Mesenteric fat pad (tissue), 1 donor: ENCODE data around the gene MRPS25. TPM values are rescaled to one million over a fixed set of nuclear protein-coding genes. Genes with fewer than 3 reads are reported as not detected.
"Not testable (repeated sequence)": the region's sequence is repeated elsewhere in the genome, so short reads cannot be mapped to it uniquely, and the experiment has no call there.

Experiments used
- DNase-seq: peaks from one replicate; pipeline ENCODE4 v3.0.0-alpha.2; 2020; ENCODE audit warnings: low spot score
- total RNA-seq: library from RNA; stranded (reverse); fragmentation: NEBNext Ultra II Directional; extraction: Animal tissue kit (Norgen Biotek cat#: 25700); gene quantifications from one replicate; pipeline ENCODE4 v1.2.1, GENCODE V29; 2021
- donor health status: DM: yes; HTN: yes; CAD: no.

The MRPS25 gene
- total RNA-seq, 1 donor from 2014 or later: 52.3 TPM

DNA sequence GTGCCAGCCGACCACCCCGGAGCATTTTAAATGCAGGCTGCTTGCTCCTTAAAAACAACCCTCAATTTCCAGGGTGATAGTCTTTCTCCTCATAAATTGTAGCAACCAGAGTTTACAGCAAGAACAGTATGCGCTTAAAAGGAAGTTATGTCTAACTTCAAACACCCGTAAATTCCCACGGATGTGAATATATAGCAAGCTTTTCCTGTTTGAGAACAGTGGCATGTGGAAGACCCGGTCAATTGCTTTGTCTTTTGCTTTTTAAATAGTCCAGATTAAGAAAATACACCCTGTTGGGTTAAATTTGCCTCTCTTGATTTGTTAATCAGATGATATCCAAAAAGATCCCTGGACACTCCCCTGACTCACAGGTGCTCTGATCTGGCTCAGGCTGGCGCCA, 20.8 kb downstream of the MRPS25 start:
- no peak for DNase-seq

DNA sequence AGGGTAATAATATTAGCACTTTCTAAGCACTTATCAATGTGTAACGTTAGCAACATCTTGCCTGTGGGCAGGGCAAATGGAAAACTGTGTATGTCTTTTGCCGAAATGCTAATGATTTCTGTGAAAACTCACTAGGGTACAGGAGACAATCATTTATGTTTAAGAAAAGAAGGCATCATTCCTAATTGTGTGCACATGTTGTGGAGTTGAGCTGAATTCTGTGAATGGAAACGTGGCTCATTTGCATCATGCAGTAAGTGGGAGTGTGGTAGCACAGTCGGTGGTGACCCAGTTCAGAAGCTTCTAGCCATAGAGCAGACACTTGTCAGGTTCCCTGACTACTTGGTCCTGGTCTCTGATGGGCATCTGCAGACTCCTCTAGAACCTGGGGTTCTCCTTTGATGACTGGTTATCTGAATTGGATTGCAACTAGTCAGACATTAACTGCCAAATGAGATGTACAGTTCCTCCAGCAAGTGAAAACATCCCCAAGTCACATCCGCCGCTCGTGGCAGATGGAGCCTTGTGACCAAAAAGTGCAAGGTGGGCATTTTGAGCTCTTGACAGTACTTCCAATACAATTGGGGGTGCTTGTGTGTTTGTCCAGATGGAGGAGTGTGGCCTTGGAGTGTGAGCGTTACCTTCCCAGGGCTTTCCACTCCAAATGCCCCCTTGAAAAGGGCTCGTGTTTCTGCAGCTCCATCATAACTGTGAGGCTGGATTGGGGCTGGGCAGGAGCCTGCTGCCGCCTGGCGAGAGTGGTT, 21.5 kb downstream of the MRPS25 start:
- peak; percentile 53 for DNase-seq

DNA sequence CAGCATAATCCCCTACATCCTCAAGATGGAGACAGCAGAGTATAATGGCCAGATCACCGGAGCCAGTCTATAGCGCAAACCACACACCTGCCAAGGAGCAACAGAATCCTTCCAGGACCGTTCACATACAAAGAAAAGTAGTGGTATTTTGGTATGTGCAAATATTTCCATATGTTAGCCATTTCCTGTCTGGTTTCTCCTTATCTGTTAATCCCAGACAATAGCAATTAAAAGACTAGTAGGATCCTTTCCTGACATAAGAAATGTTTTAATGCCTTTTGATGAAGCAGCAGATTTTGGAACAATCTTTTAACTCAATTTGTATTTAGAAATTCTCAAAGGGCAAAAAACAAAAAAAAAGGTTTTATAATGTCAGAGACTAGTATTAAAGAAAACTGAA, 22.2 kb downstream of the MRPS25 start:
- no peak for DNase-seq

DNA sequence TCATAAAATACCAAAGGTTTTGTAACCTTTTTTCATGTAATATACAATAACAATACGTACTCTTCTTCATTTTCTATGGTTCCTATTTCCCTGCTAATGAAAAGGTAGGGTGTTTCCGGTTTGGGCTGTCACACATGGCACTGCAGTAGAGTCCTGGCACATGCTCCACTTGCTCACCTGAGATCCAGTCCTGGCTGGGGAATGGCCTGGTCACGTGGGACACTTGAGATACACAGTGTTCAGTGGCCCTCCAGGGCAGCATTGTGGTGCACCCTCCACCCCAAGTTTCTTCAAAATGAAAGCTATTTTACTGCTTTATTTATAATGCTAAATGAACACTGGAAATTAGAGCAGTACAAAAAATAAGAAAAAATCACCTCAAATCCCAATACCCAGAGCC, 23.2 kb downstream of the MRPS25 start:
- DNase-seq: peak; percentile 9

DNA sequence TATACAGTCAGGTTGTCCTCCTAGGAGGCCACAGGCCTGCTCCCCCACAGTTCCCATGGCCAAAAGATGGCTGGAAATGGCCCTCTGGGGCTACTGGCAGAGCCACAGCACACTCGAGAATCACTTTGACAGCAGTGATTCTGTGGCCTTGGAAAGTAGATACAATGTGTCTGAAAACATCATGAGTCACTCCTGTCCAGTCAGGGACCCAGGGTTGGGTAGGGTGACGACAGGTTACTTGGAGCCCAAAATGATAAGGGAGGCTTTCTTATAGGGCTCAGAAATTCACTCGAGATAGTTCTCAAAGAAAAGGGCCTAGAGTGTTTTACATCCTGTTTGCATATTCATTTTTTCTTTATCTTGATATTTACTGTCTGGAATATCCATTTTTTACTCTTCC, 24.3 kb downstream of the MRPS25 start:
- DNase-seq: peak; percentile 22

DNA sequence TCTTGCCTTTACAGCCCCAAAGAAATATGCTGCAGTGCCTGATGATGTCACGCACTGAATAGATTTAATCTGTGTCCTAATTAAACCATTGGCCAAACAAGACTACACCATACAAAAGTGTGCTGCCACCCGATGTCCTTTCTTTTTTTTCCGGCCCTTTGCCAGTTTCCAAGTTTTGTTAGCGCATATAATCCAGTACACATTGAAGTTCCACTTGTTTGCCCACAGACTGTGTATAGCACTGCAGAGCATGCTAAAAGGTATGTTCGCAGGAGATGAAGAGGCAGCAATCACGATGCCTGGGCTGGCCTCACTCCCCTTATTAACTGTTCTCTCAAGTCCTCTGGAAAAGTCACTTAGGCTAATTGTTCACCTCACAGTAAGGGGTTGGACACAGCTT, 26.8 kb downstream of the MRPS25 start:
- peak; percentile 37 for DNase-seq

DNA sequence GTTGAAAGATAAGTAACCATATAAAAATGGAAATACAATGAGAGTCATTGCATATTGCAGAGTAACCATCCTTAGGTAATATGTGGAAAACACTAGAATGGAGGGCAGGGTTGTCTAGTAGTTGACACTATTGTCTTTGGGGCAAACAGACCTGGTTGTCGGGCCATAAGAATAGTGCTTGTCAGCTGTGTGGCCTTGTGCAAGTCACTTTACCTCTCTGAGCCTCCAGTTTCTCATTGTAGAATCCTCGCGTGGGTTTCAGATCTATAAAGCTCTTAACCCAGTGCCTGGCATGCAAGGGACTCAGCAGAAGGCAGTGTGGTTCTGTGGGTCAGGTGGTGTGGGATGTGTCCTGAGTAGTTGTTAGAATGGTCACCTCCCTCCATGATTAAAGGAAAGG, 32.0 kb downstream of the MRPS25 start:
- DNase-seq: no peak

DNA sequence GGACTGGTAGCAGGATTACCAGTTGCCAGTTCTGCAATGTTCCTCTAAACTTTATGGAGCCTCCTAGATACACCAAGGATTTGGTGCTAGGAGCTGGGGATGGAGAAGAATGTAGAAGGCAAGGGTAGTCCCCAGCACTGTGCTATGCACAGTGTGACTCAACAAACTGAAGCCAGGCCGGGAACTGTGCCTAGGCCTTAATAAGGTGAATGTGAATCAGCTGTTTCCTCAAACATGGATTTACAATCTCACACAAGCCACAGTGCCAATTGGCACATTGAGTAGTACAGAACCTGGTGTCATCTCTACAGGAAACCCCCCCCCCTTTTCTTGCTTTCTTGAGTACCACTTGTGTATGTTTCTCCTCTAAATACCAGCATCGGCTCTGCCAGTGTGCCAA, 32.5 kb downstream of the MRPS25 start:
- DNase-seq: no peak

DNA sequence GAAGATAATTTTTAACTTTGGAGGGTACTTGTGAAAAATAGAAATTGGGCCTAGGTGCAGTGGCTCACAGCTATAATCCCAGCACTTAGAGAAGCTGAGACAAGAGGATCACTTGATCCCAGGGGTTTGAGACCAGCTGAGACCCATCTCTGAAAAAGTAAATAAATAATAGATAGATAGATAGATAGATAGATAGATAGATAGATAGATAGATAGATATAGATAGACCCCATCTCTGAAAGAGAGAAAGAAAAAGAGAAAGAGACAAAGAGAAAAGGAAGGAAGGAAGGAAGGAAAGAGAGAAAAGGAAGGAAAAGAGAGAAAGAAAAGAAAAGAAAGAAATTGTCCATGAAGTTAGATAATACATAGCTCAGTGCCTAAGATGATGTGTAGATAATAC, 35.5 kb downstream of the MRPS25 start:
- DNase-seq: no peak

DNA sequence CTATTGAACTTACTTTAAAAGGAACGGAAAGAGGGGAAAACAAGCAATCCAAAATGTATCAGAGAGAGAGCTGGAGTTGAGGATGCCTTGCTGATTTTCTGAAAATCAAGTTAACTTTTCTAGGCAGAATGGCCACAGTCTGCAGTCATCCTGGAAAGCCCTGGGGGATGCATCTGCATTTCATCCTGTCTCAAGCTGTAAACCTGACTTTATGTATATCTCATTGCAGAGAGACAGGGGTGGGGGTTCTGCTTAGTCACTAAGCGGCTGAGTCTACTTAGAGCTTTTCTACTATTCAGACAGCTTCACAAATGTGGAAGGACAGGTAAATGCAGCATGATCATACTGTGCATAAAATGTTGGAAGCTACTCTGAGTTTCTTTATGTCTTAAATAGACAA, 41.4 kb downstream of the MRPS25 start:
- DNase-seq: no peak

DNA sequence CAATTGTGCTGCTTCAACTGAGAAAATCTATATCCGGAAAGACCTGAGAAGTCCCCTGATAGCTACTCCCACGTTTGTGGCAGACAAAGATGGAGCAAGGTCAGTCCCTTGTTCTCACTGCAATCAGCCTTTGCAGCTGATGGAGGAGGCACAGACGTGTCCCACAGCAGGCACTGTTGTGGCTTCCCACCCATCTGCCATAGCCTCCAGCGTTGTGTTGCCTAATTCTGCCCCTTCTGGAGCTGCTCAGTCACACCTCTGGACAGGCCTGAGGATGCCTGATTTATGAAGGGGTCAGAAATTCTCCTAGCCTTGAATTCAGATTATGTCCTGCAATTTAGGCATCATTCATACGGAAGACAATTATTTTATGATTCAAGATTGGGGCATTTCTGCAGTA, 41.9 kb downstream of the MRPS25 start:
- no peak for DNase-seq

DNA sequence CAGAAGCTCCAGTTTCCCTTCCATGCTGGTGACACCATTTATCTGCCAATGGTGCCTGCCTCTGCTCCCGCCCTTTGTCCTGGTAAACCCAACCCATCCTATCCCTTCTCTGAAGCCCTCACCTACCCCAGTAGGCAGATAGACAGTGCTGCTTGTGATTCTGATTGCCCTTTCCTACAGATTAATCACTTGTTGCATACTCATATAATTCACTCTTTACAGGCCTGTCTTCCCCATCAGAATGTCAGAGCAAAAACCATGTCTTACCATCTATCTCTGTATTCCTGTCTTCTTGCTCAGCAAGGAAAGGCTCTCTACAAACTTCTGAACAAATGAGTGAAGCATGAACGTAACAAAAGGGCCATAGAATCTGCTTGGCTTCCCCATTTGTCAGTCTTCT, 47.9 kb downstream of the MRPS25 start:
- no peak for DNase-seq

DNA sequence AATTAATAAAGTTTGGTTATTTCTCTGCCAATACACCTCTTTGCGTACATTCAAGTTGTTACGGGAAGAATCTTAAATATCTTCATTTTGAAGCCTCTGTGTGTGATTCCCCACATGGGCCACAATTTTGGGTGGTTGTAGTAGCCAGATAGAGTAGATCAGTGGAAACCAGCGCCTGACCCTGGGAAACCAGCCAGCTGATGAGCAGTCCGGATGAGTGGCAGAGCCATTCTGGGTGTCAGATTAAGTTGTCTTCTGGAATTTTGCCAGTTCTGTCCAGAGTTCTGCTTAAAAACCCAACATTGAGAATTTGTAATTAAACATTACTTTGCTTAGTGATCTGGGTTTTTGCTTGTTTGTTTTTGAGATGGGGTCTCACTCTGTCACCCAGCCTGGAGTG, 49.7 kb downstream of the MRPS25 start:
- DNase-seq: no peak

DNA sequence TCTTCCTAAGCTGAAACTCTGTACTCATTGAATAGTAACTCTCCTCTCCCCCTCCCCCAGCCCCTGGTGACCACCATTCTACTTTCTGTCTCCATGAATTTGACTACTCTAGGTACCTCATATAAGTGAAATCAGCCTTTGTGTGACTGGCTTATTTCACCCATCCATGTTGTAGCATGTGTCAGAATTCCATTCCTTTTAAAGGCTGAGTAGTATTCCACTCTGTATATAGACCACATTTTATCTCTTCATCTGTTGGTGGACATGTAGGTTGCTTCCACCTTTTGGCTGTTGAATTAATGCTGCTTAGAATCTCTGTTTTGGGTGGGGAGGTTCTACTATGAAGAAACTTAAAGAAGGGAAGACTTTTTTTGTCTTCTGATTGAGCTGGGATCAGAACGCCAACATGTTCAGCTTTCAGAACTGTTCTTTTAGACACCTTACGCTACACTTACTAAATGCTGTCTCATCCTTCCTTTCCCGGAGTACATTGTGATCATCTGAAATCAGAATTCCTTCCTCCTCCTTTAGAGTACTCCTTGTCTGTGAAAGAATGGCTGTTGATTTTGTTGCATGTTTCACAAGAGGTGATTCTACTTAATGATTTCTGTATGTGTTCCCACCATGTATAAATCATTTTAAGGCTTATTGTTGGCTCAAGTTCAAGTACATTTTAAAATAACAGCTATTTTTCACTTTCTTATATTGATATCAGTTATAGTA, 50.3 kb downstream of the MRPS25 start:
- DNase-seq: no peak

DNA sequence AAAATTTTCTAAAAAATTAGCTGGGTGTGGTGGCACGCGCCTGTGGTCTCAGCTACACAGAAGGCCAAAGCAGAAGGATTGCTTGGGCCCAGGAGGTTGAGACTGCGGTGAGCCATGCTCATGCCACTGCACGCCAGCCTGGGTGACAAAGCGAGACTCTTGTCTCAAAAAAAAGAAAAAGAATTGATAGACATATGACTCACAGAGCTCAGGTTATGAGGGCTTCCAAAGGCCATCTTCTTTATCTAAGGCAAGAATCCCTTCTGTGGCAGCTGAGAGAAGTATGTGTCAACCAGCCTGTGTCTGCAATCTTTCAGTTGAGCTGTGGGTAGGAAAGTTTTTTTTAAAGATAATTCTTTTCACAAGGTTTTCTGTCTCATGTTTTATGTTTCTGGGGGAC, 53.9 kb downstream of the MRPS25 start:
- no peak for DNase-seq

DNA sequence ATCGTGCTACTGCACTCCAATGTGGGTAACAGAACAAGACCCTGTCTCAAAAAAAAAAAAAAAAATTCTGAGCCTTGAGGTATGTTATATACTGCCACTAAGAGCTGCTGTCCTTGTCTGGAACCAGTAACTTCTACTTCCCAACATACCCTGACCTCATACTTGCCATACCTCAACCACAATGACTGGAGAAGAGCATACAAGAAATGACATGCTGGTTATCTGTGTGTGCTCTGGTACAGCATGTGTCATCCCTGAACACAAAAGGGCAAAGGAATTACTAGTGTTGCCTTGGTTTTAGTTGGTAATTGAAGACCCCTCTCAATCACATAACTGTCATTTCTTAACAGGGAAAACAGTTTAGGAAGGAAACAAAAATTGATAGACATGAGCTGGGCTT, 54.5 kb downstream of the MRPS25 start:
- no peak for DNase-seq

DNA sequence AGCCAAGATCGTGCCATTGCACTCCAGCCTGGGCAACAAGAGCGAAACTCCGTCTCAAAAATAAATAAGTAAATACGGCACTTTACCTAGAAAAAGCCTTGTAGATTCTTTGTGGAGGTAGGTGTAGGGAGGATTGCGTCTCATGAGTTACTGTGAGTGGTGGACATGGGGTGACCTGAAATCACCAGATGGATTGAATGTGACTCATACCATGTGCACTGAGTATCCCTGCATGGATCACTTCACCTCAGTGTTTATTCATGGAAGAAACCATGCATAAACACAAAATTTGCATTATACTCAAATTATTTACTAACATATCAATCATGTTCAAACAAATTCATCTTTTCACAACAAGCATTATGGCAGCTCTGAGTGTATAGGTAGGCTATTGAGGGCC, 55.9 kb downstream of the MRPS25 start:
- no peak for DNase-seq

DNA sequence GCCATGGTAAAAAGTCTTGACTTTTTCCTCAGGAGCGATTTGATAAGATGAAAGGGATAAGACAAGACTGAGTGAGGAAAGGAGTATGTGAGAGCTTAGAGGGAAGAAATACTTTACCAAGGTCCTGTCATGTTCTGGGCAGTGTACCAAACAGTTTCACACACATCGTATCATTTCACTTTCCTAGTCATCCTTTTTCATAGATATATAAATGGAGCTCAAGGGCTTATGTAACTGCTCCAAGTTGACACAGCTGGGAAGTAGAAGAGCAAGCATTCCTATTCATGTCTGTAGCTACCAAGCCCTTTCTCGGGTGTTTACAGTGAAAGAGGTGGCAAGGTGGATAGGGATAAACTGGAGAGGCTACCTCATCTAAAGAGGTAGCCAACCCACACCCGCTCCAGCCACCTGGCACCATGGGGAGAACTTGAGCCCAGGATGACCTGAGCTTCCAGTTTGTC, 57.4 kb downstream of the MRPS25 start:
- no peak for DNase-seq

DNA sequence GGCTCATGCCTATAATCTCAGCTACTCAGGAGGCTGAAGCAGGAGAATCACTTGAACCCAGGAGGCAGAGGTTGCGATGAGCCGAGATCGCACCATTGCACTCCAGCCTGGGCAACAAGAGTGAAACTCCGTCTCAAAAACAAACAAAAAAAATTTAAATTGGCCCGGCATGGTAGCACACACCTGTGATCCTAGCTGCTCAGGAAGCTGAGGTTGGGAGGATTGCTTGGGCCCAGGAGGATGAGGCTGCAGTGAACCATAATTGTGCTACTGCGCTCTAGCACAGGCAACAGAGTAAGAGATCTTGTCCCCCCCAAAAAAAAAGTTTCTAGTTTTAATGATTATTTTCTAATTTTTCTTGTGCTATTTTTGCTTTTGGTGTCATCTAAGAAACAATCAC, 65.9 kb downstream of the MRPS25 start:
- not testable (repeated sequence) for DNase-seq
